ENCODE results near the gene ZNF827. TPM values are rescaled to one million over a fixed set of nuclear protein-coding genes. Genes with fewer than 3 reads are reported as not detected.

The ZNF827 gene
- total RNA-seq, 1 experiment from 2014 or later, result 29.4 TPM

DNA sequence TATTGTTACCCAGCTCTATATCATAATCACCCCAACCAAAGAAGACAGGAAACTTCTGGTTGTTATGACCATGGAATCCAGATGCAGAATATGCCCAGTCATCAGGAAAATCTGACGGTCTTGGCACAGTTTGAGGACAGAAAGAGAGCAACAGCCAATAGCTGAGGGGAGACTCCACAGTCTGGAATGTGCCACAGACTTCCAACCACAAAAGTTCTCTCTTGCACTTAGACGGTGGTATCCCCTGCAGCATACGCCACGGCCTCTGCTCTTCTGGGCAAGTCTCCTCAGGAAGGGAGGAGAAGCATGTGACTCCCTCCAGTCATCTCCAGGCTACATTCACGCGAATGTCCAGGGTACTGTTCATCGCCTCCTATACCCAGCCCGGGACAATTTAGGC lies 18.4 kb downstream of the ZNF827 start:
- H3K27me3 ChIP-seq (ENCODE audit: insufficient read depth, low read length), result no peaks in the 10 kb centered on the region
- no peak overlapping the region for H3K4ac ChIP-seq (ENCODE audit: low read depth, low read length)
- Mint-ChIP-seq H3K27me3 (ENCODE audit: low read depth) (no peaks in the 10 kb centered on the region), H3K27ac (peak overlapping the region in 2 of 3 experiments; percentile 22 to 25; a peak in 1 of 7 replicates), H3K4me3 (no peak overlapping the region), H3K4me1 (peaks cover 23 to 34% of the 10 kb centered on the region in 2 experiments), H3K9me3 (peaks cover 3 to 7% of the 10 kb centered on the region in 2 experiments), H3K36me3 (ENCODE audit: insufficient read depth in 1 of 3, low read depth in 3 of 3) (peaks cover 11 to 29% (median 14%) of the 10 kb centered on the region in 3 experiments)
- peaks cover 2% of the 10 kb centered on the region; the same call in 1 of the 2 replicates for H3K4me1 ChIP-seq (ENCODE audit: insufficient read depth, low read length)
- no peak overlapping the region for H4K91ac ChIP-seq (ENCODE audit: insufficient read length, low read depth, low read length)
- WGBS (ENCODE audit: extremely low coverage, insufficient read length, low lambda C conversion rate), result no CpG with 5 or more reads among the region's 8 CpGs
- no peak overlapping the region for H3K56ac ChIP-seq (ENCODE audit: insufficient read length, low read depth, low read length)
- H3T11ph ChIP-seq (ENCODE audit: low read length), result no peak overlapping the region
- no peak overlapping the region for H2AFZ ChIP-seq (ENCODE audit: low read length)
- H2BK12ac ChIP-seq (ENCODE audit: insufficient read length, low read depth, low read length), result no peak overlapping the region
- H3K18ac ChIP-seq (ENCODE audit: insufficient read length, low read depth, low read length), result no peak overlapping the region
- TF ChIP-seq, protein P1, sequence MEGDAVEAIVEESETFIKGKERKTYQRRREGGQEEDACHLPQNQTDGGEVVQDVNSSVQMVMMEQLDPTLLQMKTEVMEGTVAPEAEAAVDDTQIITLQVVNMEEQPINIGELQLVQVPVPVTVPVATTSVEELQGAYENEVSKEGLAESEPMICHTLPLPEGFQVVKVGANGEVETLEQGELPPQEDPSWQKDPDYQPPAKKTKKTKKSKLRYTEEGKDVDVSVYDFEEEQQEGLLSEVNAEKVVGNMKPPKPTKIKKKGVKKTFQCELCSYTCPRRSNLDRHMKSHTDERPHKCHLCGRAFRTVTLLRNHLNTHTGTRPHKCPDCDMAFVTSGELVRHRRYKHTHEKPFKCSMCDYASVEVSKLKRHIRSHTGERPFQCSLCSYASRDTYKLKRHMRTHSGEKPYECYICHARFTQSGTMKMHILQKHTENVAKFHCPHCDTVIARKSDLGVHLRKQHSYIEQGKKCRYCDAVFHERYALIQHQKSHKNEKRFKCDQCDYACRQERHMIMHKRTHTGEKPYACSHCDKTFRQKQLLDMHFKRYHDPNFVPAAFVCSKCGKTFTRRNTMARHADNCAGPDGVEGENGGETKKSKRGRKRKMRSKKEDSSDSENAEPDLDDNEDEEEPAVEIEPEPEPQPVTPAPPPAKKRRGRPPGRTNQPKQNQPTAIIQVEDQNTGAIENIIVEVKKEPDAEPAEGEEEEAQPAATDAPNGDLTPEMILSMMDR (conservative IDR thresholded peaks at IDR 0.05), result no peak
- no peaks in the 10 kb centered on the region for H3K23me2 ChIP-seq (ENCODE audit: insufficient read length, low read depth, low read length, poor library complexity, severe bottlenecking)
- H2BK15ac ChIP-seq (ENCODE audit: low read depth, low read length), result no peak overlapping the region
- no peak overlapping the region for H3K27ac ChIP-seq (ENCODE audit: insufficient read length, low read depth, low read length)
- DNase-seq, result no peak
- no peak overlapping the region for H2AK5ac ChIP-seq (ENCODE audit: insufficient read length, low read length)
- no peaks in the 10 kb centered on the region for H4K20me1 ChIP-seq (ENCODE audit: control insufficient read depth, insufficient read depth, insufficient read length)
- no peak overlapping the region for H4K8ac ChIP-seq (replicated peaks; ENCODE audit: insufficient read length, low read depth, low read length)
- no peaks in the 10 kb centered on the region for H3K9me3 ChIP-seq (ENCODE audit: control insufficient read depth, low read depth, low read length)
- H3K79me1 ChIP-seq (ENCODE audit: insufficient read depth, low read depth, low read length, poor library complexity, severe bottlenecking), result no peaks in the 10 kb centered on the region
- H3K9ac ChIP-seq (ENCODE audit: extremely low read depth, insufficient read length, low read length), result no peak overlapping the region
- H2BK20ac ChIP-seq (ENCODE audit: low read depth, low read length, poor library complexity, severe bottlenecking), result no peak overlapping the region
- no peak overlapping the region for H3K14ac ChIP-seq (ENCODE audit: insufficient read depth, low read length)
- no peak overlapping the region for H2BK5ac ChIP-seq (ENCODE audit: insufficient read length, low read length)
- H3K79me2 ChIP-seq (ENCODE audit: insufficient read depth, low read length), result peaks cover 27% of the 10 kb centered on the region; the same call in 1 of the 2 replicates
- H3K4me2 ChIP-seq (ENCODE audit: insufficient read depth, insufficient read length, low read length), result no peak overlapping the region
- no peak overlapping the region for H4K5ac ChIP-seq (ENCODE audit: insufficient read length, low read depth, low read length)
- no peak overlapping the region for H3K23ac ChIP-seq (ENCODE audit: insufficient read length, low read depth, low read length)
- H2BK120ac ChIP-seq (ENCODE audit: low read depth, low read length, poor library complexity, severe bottlenecking), result no peak overlapping the region

Measured in H9 (cell line).